ENCODE data around the gene DNER. TPM values are rescaled to one million over a fixed set of nuclear protein-coding genes. Genes with fewer than 3 reads are reported as not detected.

Gene DNER
- total RNA-seq, 1 experiment from 2014 or later, result 2.9 TPM

DNA sequence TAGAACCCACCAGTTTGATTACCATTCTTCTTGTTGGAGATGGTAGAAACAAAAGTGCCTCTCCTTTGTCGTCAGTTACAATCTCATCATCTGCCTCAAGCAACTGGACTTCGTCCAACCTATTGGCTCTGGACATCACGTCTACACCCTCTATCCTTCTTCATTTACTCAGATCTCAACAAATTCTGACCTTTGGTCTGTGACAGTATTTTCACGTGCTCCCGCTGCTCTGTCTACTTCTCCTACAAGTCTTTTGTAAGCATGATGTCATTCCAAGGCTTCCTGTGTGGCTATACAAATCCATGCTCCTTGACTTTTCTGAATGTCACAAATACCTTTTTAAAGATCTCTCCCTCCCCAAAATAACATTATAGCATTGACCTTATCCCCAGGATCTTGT is 400.2 kb downstream of the DNER start:
- Histone ChIP-seq H3K4me2 (ENCODE audit: low read length) (no peak overlapping the region), H3K4me3 (replicated peaks in 1 of 2; ENCODE audit: low read depth in 1 of 2, low read length in 2 of 2) (no peak overlapping the region), H3K79me2 (ENCODE audit: insufficient read depth, low read length) (no peaks in the 10 kb centered on the region), H3K36me3 (ENCODE audit: control insufficient read depth in 1 of 2, insufficient read depth in 2 of 2, low read length in 2 of 2) (no peaks in the 10 kb centered on the region), H3K4me1 (ENCODE audit: control insufficient read depth in 1 of 2, insufficient read depth in 2 of 2, low read length in 2 of 2) (no peaks in the 10 kb centered on the region), H3K27ac (ENCODE audit: low read depth, low read length) (no peak overlapping the region), H3K27me3 (ENCODE audit: insufficient read depth, low read length) (no peaks in the 10 kb centered on the region), H3K9ac (ENCODE audit: low read length) (no peak overlapping the region), H2AFZ (ENCODE audit: low read depth, low read length, poor library complexity, severe bottlenecking) (no peak overlapping the region), H4K20me1 (ENCODE audit: insufficient read depth) (no peaks in the 10 kb centered on the region), H3K9me3 (ENCODE audit: control insufficient read depth in 1 of 2, insufficient read depth in 1 of 2, low read depth in 1 of 2, low read length in 2 of 2) (no peaks in the 10 kb centered on the region), H3K9me2 (ENCODE audit: insufficient read depth) (no peaks in the 10 kb centered on the region)
- RAD21 ChIA-PET (ENCODE audit: low non-redundant PET in 1 of 2, low total read pairs in 2 of 2, uncharacterized antibody in 2 of 2, unreplicated experiment in 2 of 2), result no interaction called here
- CTCF ChIA-PET, result no interaction called here
- intact Hi-C loops (cut with micrococcal nuclease), result no loop called here
- ATAC-seq, result no peak
- TF ChIP-seq EZH2 (IDR thresholded peaks at IDR 0.05) (no peak), POLR2A (IDR thresholded peaks at IDR 0.05; ENCODE audit: borderline replicate concordance, extremely low read depth, insufficient read depth, insufficient read length) (no peak)
- TF ChIP-seq, protein P1, sequence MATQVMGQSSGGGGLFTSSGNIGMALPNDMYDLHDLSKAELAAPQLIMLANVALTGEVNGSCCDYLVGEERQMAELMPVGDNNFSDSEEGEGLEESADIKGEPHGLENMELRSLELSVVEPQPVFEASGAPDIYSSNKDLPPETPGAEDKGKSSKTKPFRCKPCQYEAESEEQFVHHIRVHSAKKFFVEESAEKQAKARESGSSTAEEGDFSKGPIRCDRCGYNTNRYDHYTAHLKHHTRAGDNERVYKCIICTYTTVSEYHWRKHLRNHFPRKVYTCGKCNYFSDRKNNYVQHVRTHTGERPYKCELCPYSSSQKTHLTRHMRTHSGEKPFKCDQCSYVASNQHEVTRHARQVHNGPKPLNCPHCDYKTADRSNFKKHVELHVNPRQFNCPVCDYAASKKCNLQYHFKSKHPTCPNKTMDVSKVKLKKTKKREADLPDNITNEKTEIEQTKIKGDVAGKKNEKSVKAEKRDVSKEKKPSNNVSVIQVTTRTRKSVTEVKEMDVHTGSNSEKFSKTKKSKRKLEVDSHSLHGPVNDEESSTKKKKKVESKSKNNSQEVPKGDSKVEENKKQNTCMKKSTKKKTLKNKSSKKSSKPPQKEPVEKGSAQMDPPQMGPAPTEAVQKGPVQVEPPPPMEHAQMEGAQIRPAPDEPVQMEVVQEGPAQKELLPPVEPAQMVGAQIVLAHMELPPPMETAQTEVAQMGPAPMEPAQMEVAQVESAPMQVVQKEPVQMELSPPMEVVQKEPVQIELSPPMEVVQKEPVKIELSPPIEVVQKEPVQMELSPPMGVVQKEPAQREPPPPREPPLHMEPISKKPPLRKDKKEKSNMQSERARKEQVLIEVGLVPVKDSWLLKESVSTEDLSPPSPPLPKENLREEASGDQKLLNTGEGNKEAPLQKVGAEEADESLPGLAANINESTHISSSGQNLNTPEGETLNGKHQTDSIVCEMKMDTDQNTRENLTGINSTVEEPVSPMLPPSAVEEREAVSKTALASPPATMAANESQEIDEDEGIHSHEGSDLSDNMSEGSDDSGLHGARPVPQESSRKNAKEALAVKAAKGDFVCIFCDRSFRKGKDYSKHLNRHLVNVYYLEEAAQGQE (IDR thresholded peaks at IDR 0.05; ENCODE audit: low read depth), result no peak
- POLR2A ChIA-PET, result no interaction called here
- no TSS peak for BruUV-seq (replicated peaks)
- no peak for DNase-seq (ENCODE audit: low read depth, low spot score)

DNA sequence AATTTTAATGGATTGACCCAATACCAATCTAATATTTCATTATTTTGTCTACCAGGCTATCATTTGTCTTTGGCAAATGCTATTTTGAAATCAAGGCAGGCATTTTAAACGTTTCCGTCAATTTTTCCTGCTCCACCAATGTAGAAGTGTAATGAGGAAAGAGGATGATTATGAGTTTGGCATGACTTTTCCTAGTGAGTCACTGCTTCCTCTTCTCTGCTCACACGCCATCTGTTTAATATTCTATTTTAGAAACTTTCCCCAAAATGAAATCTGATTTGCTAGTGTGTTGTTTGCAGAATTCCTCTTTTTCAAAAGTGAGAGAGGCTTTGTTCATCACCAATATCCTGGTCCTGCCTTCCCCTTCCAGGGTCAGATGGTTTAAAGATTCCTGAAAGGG is 400.8 kb downstream of the DNER start:
- Histone ChIP-seq H3K79me2 (ENCODE audit: insufficient read depth, low read length) (no peaks in the 10 kb centered on the region), H3K9ac (ENCODE audit: low read length) (no peak overlapping the region), H3K36me3 (ENCODE audit: control insufficient read depth in 1 of 2, insufficient read depth in 2 of 2, low read length in 2 of 2) (no peaks in the 10 kb centered on the region), H2AFZ (ENCODE audit: low read depth, low read length, poor library complexity, severe bottlenecking) (no peak overlapping the region), H3K4me2 (ENCODE audit: low read length) (no peak overlapping the region), H3K4me3 (replicated peaks in 1 of 2; ENCODE audit: low read depth in 1 of 2, low read length in 2 of 2) (no peak overlapping the region), H3K9me3 (ENCODE audit: control insufficient read depth in 1 of 2, insufficient read depth in 1 of 2, low read depth in 1 of 2, low read length in 2 of 2) (no peaks in the 10 kb centered on the region), H3K27me3 (ENCODE audit: insufficient read depth, low read length) (no peaks in the 10 kb centered on the region), H4K20me1 (ENCODE audit: insufficient read depth) (no peaks in the 10 kb centered on the region), H3K27ac (ENCODE audit: low read depth, low read length) (no peak overlapping the region), H3K4me1 (ENCODE audit: control insufficient read depth in 1 of 2, insufficient read depth in 2 of 2, low read length in 2 of 2) (no peaks in the 10 kb centered on the region), H3K9me2 (ENCODE audit: insufficient read depth) (no peaks in the 10 kb centered on the region)
- ChIA-PET POLR2A (no interaction called here), CTCF (no interaction called here), RAD21 (ENCODE audit: low non-redundant PET in 1 of 2, low total read pairs in 2 of 2, uncharacterized antibody in 2 of 2, unreplicated experiment in 2 of 2) (no interaction called here)
- BruUV-seq (replicated peaks), result no TSS peak
- TF ChIP-seq SP1 (IDR thresholded peaks at IDR 0.05; ENCODE audit: low read depth), result no peak
- TF ChIP-seq TCF7L2 (IDR thresholded peaks at IDR 0.05; ENCODE audit: borderline replicate concordance, extremely low read depth, insufficient read depth, insufficient read length), result no peak
- no peak for ATAC-seq
- intact Hi-C loops (cut with micrococcal nuclease), result no loop called here
- no peak for DNase-seq (ENCODE audit: low read depth, low spot score)

Other genes with a start within 250 kb of the DNER start
- gene TRIP12, start 207.5 kb upstream of the DNER start, total RNA-seq (2021; ENCODE audit: unreplicated experiment), result 175 TPM
- 3.8 TPM for gene FBXO36, start 207.9 kb upstream of the DNER start, total RNA-seq (2021; ENCODE audit: unreplicated experiment)

Data from HCT116 (cell line).